Measurements from ENCODE around the gene APEX2. TPM values are rescaled to one million over a fixed set of nuclear protein-coding genes. Genes with fewer than 3 reads are reported as not detected.

Gene APEX2
- total RNA-seq (ENCODE audit: low replicate concordance), result 4.7 and 8.8 TPM in 2 replicates

DNA sequence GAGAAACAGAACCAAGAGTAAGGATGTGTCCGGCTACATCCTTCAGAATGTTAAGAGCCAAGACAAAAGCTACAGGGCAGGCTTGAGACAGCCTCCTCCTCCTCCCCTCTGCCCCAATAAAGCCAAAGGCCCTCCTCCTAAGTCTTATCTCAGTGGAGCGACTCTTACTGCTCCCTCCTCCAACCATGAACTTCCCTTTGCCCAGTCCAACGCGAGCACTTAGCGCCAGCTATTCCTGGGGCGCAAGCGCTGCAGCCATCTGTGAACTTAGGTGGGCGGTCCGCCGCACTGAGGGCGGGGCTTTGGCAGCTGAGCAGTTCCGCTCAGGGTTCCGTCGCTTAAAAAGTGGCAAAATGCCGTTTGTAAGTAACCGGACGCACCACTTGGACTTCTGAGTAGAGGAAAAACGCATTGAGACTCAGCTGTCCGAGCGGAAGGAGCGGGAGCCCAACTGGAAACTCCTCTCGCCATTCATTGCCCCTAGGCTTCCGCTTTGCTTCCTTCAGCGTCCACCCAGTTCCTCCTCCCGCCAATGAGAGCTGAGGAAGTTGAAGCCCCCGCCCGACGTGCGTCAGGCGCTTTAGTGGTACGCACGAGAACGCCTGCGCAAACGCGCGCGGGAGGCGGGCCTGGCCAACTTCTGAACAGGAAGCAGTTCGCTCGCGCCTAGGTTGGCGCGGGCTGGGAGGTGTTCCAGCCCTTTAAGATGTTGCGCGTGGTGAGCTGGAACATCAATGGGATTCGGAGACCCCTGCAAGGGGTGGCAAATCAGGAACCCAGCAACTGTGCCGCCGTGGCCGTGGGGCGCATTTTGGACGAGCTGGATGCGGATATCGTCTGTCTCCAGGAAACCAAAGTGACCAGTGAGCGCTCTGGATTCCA is at the start of gene APEX2:
TSS of gene APEX2 (plus strand) at position 647 of the 882 bp plus-strand sequence. CDS start at position 707, 60 bp downstream.
- TF ChIP-seq CTCF (IDR thresholded peaks at IDR 0.05; ENCODE audit: insufficient read depth, low read length), result no peak
- peak; percentile 90 for DNase-seq (ENCODE audit: low read depth)
- H3K4me3 ChIP-seq (ENCODE audit: low read depth, low read length), result peak within 1 kb of the TSS; percentile 80

- no peak for TF ChIP-seq CTCF (IDR thresholded peaks at IDR 0.05; ENCODE audit: insufficient read depth, low read length)
- H3K4me3 ChIP-seq (ENCODE audit: low read depth, low read length), result no peak overlapping the region
- DNase-seq (ENCODE audit: low read depth), result no peak
Observed at GRCh38 chrX:54950730-54951375, 49.3 kb upstream of the APEX2 start.

DNA sequence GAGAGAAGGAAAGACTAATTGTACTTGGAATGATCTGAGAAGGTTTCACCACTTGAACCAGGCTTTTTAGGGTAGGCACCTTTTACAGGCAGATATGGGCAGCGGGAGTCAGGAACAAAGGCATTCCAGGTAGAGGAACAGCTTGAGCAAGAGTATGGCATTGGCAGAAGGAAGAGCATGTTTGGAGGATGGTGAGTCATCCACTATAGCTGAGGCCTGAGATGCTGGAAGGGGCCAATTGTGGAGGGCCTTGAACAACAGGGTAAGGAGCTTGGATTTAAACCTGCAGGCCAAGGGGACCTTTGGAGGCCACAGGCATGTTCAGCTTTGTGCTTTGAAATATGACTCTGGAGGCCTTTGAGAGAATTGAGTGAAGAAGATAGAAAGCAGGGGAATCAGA is 38.4 kb upstream of the APEX2 start:
- no peak for TF ChIP-seq CTCF (IDR thresholded peaks at IDR 0.05; ENCODE audit: insufficient read depth, low read length)
- no peak for DNase-seq (ENCODE audit: low read depth)
- no peak overlapping the region for H3K4me3 ChIP-seq (ENCODE audit: low read depth, low read length)

- no peak for DNase-seq (ENCODE audit: low read depth)
- no peak for TF ChIP-seq CTCF (IDR thresholded peaks at IDR 0.05; ENCODE audit: insufficient read depth, low read length)
- no peak overlapping the region for H3K4me3 ChIP-seq (ENCODE audit: low read depth, low read length)
Observed at GRCh38 chrX:54964766-54965497, 35.2 kb upstream of the APEX2 start.

DNA sequence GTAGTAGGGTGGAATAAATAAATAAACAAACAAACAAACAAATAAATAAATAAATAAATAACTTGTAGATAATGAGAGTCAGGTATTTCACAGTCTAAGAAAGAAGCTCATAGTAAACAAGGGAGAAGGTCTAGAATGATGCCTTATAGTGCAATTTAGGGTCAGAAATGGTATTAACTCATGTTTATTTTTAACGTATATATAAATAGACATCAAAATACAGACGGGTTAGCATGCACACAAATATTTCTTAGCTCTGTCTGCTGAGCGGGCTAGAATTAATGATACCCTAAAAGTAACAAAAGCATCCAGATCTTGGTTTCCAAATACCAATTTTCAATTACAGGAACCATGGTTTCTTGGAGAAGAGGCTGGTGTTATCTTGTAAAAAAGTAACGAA is 22.8 kb upstream of the APEX2 start:
- DNase-seq (ENCODE audit: low read depth), result no peak
- TF ChIP-seq CTCF (IDR thresholded peaks at IDR 0.05; ENCODE audit: insufficient read depth, low read length), result no peak
- H3K4me3 ChIP-seq (ENCODE audit: low read depth, low read length), result no peak overlapping the region

- DNase-seq (ENCODE audit: low read depth), result no peak
- TF ChIP-seq CTCF (IDR thresholded peaks at IDR 0.05; ENCODE audit: insufficient read depth, low read length), result no peak
- H3K4me3 ChIP-seq (ENCODE audit: low read depth, low read length), result no peak overlapping the region
Observed at GRCh38 chrX:54978448-54978847, 21.7 kb upstream of the APEX2 start.
